ENCODE data around the gene SELENOT. TPM values are rescaled to one million over a fixed set of nuclear protein-coding genes. Genes with fewer than 3 reads are reported as not detected.

Gene SELENOT
- total and polyA plus RNA-seq, 2 donors (not counting 1 experiment from before 2014, with no cell fraction given), result 76.7 to 143 TPM

- ChIA-PET POLR2A (no interaction called here), CTCF (interaction anchor here (1.3 to 1.4 kb wide), 2 partner anchors 18 to 93 kb away, joined by 3 read pairs; partner anchors contain the start of gene ERICH6)
- Histone ChIP-seq H3K79me2 (ENCODE audit: control insufficient read depth, insufficient read depth, low read length) (peaks cover 88% of the 10 kb centered on the region), H3K27me3 (replicated peaks in 1 of 4; ENCODE audit: control extremely low read depth in 1 of 4, control insufficient read depth in 3 of 4, insufficient read depth in 4 of 4, low read length in 3 of 4) (no peaks in the 10 kb centered on the region), H3K27ac (ENCODE audit: low read length in 2 of 2) (peak overlapping the region in 1 of 2 donors; percentile 3), H3K9ac (ENCODE audit: low read length) (no peak overlapping the region), H3K4me1 (ENCODE audit: control insufficient read depth in 2 of 2, insufficient read depth in 2 of 2, low read length in 2 of 2) (peaks cover 36 to 58% of the 10 kb centered on the region in 2 donors), H3K9me3 (ENCODE audit: control extremely low read depth in 1 of 3, control insufficient read depth in 2 of 3, insufficient read depth in 1 of 3, low read length in 2 of 3) (no peaks in the 10 kb centered on the region), H3K4me2 (replicated peaks; ENCODE audit: low read depth, low read length, poor library complexity, severe bottlenecking) (peak overlapping the region; percentile 20), H3K4me3 (ENCODE audit: control extremely low read depth in 1 of 5, extremely low read depth in 1 of 5, insufficient read depth in 1 of 5, low read depth in 2 of 5, low read length in 4 of 5) (no peak overlapping the region), H2AFZ (ENCODE audit: insufficient read depth, low read depth, low read length, poor library complexity, severe bottlenecking) (no peak overlapping the region), H4K20me1 (ENCODE audit: control insufficient read depth, insufficient read depth, low read length, poor library complexity, severe bottlenecking) (peaks cover 79% of the 10 kb centered on the region), H3K36me3 (replicated peaks in 1 of 2; ENCODE audit: control extremely low read depth in 1 of 2, control insufficient read depth in 1 of 2, extremely low read depth in 1 of 2, insufficient read depth in 2 of 2, low read length in 1 of 2) (peaks cover 0 to 20% of the 10 kb centered on the region in 2 experiments)
- Mint-ChIP-seq H3K4me3 (no peak overlapping the region), H3K9me3 (ENCODE audit: insufficient read depth) (no peaks in the 10 kb centered on the region), H3K27ac (no peak overlapping the region), H3K4me1 (peaks cover 69% of the 10 kb centered on the region), H3K27me3 (no peaks in the 10 kb centered on the region)
- DNase-seq (no peak), ATAC-seq (ENCODE audit: low read depth) (no peak)
- TF ChIP-seq CTCF (IDR thresholded peaks at IDR 0.05), result no peak
- TF ChIP-seq EZH2 (IDR thresholded peaks at IDR 0.05; ENCODE audit: borderline replicate concordance, insufficient read depth, low read depth, low read length, poor library complexity, severe bottlenecking), result no peak
- intact Hi-C loops (cut with micrococcal nuclease), result no loop called here
- no CpG with 5 or more reads among the region's 1 CpG for WGBS (ENCODE audit: insufficient coverage)
These were observed 7.7 kb downstream of the SELENOT start for GRCh38 chr3:150610785-150611184.

DNA sequence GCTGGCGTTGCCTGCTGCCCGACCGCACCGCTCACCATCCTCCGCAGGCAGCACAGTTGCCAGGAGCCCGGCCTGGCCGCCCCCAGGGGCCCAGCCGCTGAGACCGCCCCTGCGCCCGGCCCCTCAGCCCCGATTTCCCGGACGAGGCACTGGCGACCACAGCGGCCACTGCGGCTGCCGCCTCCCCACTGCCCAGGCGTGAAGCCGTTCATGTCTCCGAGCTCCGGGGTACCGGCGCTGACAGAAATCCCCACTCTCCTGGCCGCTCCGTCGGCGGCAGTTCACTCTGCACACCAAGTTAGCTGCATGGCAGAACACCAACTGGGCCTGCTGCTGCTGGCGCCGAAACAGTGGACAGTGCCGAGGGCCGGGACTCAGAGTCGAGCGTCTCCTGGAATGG, 8.5 kb downstream of the SELENOT start:
- H3K4me3 ChIP-seq (ENCODE audit: control extremely low read depth in 1 of 5, extremely low read depth in 1 of 5, insufficient read depth in 1 of 5, low read depth in 2 of 5, low read length in 4 of 5), result no peak overlapping the region
- DNase-seq, result no peak
- no peak overlapping the region for H2AFZ ChIP-seq (ENCODE audit: insufficient read depth, low read depth, low read length, poor library complexity, severe bottlenecking)
- H3K36me3 ChIP-seq (replicated peaks in 1 of 2; ENCODE audit: control extremely low read depth in 1 of 2, control insufficient read depth in 1 of 2, extremely low read depth in 1 of 2, insufficient read depth in 2 of 2, low read length in 1 of 2), result peaks cover 0 to 20% of the 10 kb centered on the region in 2 experiments
- H3K4me1 Mint-ChIP-seq, result peaks cover 63% of the 10 kb centered on the region
- no peak overlapping the region for H3K4me3 Mint-ChIP-seq
- TF ChIP-seq CTCF (IDR thresholded peaks at IDR 0.05) (no peak), EZH2 (IDR thresholded peaks at IDR 0.05; ENCODE audit: borderline replicate concordance, insufficient read depth, low read depth, low read length, poor library complexity, severe bottlenecking) (no peak)
- intact Hi-C loops (cut with micrococcal nuclease), result no loop called here
- peaks cover 28 to 50% of the 10 kb centered on the region in 2 donors for H3K4me1 ChIP-seq (ENCODE audit: control insufficient read depth in 2 of 2, insufficient read depth in 2 of 2, low read length in 2 of 2)
- H3K9me3 ChIP-seq (ENCODE audit: control extremely low read depth in 1 of 3, control insufficient read depth in 2 of 3, insufficient read depth in 1 of 3, low read length in 2 of 3), result no peaks in the 10 kb centered on the region
- H3K27ac ChIP-seq (ENCODE audit: low read length in 2 of 2), result no peak overlapping the region
- H3K27me3 Mint-ChIP-seq, result no peaks in the 10 kb centered on the region
- CTCF ChIA-PET, result interaction anchor here (1.1 kb wide), 1 partner anchor 9 kb away, joined by 4 read pairs; no protein-coding TSS in a partner anchor
- WGBS (ENCODE audit: insufficient coverage), result 99% methylated on average over 34 of the region's 34 CpGs
- H3K27me3 ChIP-seq (replicated peaks in 1 of 4; ENCODE audit: control extremely low read depth in 1 of 4, control insufficient read depth in 3 of 4, insufficient read depth in 4 of 4, low read length in 3 of 4), result no peaks in the 10 kb centered on the region
- H4K20me1 ChIP-seq (ENCODE audit: control insufficient read depth, insufficient read depth, low read length, poor library complexity, severe bottlenecking), result peaks cover 78% of the 10 kb centered on the region
- no peak for ATAC-seq (ENCODE audit: low read depth)
- no peak overlapping the region for H3K27ac Mint-ChIP-seq
- H3K9ac ChIP-seq (ENCODE audit: low read length), result no peak overlapping the region
- no peak overlapping the region for H3K4me2 ChIP-seq (replicated peaks; ENCODE audit: low read depth, low read length, poor library complexity, severe bottlenecking)
- peaks cover 83% of the 10 kb centered on the region for H3K79me2 ChIP-seq (ENCODE audit: control insufficient read depth, insufficient read depth, low read length)
- H3K9me3 Mint-ChIP-seq (ENCODE audit: insufficient read depth), result no peaks in the 10 kb centered on the region
- POLR2A ChIA-PET, result no interaction called here
